ENCODE measurements around the gene ANKRD28.

The ANKRD28 gene

GRCh38 chr3:15660055-15660935, 137.5 kb downstream of the ANKRD28 start:
- no peak for DNase-seq

- no peak for DNase-seq
These were observed 138.4 kb downstream of the ANKRD28 start for GRCh38 chr3:15659254-15659975.

- DNase-seq, result no peak
These were observed 140.8 kb downstream of the ANKRD28 start for GRCh38 chr3:15657016-15657415.

GRCh38 chr3:15656342-15656741, 141.4 kb downstream of the ANKRD28 start:
- no peak for DNase-seq

GRCh38 chr3:15654891-15655290, 142.9 kb downstream of the ANKRD28 start:
- DNase-seq, result no peak

GRCh38 chr3:15654127-15654526, 143.7 kb downstream of the ANKRD28 start:
- DNase-seq, result no peak

GRCh38 chr3:15653321-15653720, 144.5 kb downstream of the ANKRD28 start:
- no peak for DNase-seq

- no peak for DNase-seq
These were observed 146.4 kb downstream of the ANKRD28 start for GRCh38 chr3:15651396-15651795.

GRCh38 chr3:15649858-15650257, 147.9 kb downstream of the ANKRD28 start:
- DNase-seq, result no peak

GRCh38 chr3:15649341-15649740, 148.4 kb downstream of the ANKRD28 start:
- no peak for DNase-seq

GRCh38 chr3:15647611-15648167, 150.1 kb downstream of the ANKRD28 start:
- DNase-seq, result no peak

- DNase-seq, result no peak
These were observed 150.8 kb downstream of the ANKRD28 start for GRCh38 chr3:15646851-15647511.

GRCh38 chr3:15645740-15646501, 151.9 kb downstream of the ANKRD28 start:
- DNase-seq, result no peak

- no peak for DNase-seq
These were observed 152.5 kb downstream of the ANKRD28 start for GRCh38 chr3:15645246-15645645.

- DNase-seq, result no peak
These were observed 158.9 kb downstream of the ANKRD28 start for GRCh38 chr3:15638891-15639262.

- DNase-seq, result no peak
These were observed 159.4 kb downstream of the ANKRD28 start for GRCh38 chr3:15638193-15638890.

- DNase-seq, result no peak
These were observed 160.4 kb downstream of the ANKRD28 start for GRCh38 chr3:15637131-15637951.

- no peak for DNase-seq
These were observed 161.6 kb downstream of the ANKRD28 start for GRCh38 chr3:15636028-15636709.

- no peak for DNase-seq
These were observed 162.6 kb downstream of the ANKRD28 start for GRCh38 chr3:15635121-15635661.

- no peak for DNase-seq
These were observed 163.1 kb downstream of the ANKRD28 start for GRCh38 chr3:15634671-15635070.

All from DMS 273 treated with DMSO at 0.1 percent for 48 hours (cell line).